Astrocyte of the hippocampus (primary cell): Measurements from ENCODE around the gene ACVR1B.

Experiments used
- DNase-seq: peaks from one replicate; pipeline ENCODE4 v3.0.0; 2011; ENCODE audit warnings: low read depth, low spot score

ACVR1B gene

DNA sequence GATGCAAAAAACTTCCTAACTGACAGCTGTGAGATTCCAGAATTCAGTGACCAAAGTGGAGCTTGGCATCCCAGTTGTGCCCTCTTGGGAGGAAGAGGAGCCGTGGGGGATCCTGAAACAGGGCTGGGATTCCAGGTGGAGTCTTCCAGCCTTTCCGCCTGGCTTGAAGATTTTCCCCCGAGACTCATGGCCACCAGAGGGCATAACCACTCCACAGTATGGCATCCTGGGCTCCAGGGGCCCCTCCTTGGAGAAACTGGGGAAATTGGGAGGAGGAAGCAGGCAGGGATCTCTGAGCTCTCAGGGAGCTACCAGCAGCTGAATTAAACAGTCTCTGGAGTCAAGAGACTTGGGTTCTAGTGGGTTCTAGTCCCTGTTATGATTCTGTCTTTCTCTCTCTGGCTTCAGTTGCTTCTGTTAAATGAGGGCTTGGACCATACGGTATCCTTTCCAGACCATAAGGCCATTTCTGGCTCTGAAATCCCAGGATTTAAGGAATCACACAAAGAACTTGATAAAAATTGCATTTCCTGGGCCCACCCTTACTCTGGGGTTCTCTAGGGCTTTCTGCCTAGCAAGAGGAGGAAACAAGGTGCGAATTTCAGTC is 52.6 kb downstream of the ACVR1B start:
- DNase-seq: peak; percentile 70

DNA sequence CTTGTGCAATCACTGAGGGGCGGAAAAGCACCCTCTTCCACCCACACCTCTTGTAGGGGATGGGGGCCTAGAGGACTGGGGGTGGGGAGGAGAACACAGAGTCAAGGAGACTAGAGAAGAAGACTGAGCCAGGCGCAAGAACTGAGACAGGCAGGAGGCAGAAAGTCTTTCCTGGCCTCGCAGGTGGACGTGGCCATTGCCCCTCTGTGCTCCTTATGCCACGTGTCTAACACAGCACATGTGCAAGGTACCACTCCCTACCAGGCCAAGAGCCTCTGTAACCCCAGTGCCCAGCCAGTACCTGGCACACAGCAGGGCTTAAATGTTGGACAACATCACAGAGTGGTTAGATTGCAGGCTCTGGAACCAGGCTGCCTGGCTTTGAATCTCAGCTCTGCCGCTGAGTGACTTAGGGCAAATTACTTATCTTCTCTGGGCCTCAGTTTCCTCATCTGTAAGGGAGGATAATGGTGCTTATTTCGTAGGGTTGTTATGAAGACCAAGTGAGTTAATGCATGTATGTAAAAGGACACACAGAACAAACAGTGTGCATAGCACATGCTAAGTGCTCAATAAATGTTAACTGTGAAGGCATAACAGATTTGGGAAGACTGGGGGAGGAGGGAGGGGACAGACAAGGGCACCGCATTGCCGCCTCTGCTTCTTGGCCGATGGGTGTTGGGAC is 53.9 kb downstream of the ACVR1B start:
- no peak for DNase-seq

DNA sequence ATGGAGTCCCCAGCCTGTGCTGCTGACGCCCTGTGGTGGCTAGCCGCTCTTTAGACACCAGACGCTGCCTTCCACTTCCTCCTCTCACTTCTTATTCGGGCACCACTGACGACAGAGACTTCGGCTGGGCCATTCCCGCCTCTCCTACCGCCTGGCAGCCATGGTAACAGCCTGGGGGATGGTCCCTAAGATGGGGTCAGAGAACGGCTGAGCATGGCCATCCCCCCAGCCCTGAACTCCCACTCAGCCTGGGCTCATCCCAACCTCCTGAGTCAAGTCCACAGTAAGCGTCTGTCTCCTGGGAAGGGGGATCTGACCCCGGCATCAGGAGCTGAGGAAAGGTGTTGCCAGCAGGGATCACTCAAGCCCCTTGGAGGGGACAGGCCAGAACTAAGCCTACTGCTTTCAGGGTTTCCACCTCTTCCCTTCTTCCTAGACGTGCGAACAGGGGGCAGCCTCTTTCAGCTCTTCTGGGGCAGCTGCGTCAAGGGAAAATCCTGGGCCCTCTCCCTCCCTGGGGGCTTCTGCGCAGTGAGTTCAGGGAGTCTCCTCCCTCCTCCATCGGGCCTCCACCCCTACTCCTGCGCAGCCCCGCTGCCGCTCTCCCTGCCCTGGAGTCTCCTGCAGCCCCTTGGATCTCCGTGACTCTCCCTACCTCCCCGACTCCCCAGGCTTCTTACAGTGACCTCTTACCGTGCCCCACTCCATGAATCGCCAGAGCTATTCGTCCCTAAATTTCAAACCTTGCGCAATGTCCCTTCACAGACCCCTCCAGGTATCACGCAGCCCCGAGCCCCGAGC is 54.6 kb downstream of the ACVR1B start:
- no peak for DNase-seq

DNA sequence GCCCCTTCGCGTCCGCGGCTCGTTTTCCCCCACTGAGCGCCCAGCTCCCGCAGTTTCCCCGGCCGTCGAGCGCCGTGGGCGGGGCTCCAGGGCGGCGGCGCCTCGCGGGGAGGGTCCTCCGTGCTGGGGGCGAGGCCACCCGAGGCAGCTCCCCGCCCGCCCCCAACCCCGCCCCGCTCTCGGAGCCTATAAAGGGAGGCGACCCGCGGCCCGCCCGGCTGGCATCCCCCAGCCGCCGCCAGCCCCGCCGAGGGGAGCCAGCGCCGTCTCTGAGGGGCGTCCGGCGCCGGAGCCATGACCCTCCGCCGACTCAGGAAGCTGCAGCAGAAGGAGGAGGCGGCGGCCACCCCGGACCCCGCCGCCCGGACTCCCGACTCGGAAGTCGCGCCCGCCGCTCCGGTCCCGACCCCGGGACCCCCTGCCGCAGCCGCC is 55.2 kb downstream of the ACVR1B start, which contains the start of gene TAMALIN:
Gene TAMALIN, plus strand, starts transcription at position 221 of the 432 bp plus-strand sequence. Its CDS starts 74 bp downstream, at position 295.
- peak; percentile 81 for DNase-seq

DNA sequence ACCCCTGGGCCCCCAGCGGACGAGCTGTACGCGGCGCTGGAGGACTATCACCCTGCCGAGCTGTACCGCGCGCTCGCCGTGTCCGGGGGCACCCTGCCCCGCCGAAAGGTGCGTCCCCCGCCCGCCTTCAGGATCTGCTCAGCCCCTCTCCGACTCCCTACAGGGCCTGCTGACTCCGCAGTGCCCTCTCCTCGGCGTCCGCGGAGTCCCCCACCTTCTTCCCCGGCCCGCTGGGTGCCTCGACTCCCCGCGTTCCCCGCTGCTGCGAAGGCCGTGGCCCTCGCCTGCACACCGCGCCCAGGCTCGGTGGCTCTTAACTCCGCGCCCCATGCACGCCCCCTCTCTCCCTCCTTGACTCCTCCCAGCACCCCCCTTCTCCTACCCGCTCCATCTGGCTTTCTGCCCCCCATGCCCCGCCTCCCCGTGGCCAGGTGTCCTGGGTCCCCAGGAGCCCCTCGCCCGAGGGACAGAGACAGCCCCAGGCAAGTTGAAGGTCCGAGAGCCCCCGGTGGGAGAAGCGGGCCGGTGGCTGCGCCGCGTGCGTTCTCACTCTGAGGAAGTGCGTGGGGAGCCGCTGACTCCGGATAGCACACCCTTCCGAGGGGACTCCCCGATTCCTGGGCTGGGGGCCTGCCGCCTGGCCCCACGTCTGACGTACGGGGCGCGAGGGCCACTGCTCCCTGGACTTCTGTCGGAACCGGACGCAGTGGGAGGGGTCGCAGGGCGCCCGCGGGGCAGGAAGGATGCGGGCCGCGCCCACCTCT is 55.8 kb downstream of the ACVR1B start:
- DNase-seq: peak; percentile 39

DNA sequence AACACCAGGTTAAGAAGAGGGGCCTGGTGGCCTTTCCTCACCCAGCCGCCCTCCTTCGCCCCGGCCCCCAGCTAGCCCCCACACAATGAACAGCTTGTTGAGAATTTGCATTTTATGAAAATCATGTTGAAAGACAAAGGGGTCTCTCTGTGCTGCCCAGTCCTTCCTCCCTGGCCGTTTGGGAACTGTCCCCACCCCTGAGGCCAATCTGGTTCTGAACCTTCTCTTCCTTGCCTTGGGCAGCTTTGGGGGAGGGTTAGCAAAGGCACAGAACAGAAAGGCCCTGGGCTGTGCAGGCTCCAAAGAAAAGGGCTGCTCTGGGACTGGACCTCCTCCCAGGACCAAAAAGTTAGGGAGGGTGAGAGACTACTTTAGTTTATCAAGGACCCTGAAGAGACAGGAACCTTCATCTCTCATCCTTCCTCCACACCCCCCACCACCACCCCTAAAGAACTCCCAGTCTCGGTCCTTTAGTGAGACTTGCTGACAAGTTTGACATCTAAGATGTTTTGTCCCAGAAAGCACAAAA is 56.5 kb downstream of the ACVR1B start:
- no peak for DNase-seq

DNA sequence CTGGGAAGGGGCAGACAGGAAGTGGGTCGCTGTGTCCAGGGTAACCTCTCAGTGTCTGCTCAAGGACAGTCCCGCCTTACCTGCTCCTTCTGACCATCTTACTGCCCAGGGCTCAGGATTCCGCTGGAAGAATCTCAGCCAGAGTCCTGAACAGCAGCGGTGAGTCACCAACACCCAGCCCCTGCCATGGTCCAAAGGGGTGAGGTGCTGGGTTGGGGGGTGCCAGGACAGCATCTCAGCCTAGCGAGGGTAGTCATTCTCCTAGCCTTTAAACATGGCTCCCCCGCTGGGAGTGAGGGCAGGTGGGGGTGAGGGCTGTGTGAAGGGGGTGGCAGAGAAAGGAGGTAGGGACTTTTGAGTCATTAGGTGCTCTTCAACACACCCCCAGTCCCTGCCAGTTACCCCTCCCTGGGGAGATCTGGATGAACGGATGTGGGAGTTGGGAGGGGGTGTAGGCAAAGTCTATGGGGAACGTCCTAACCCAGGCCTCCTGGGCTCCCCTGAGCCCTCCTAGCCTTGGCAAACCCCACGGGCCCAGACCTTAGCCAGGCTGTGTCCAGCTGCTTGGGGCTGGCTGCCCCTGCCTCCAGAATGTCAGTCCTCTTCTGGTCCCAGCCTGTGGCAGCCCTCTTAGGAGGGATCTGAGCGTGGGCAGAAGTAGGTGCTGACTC is 57.7 kb downstream of the ACVR1B start:
- no peak for DNase-seq

DNA sequence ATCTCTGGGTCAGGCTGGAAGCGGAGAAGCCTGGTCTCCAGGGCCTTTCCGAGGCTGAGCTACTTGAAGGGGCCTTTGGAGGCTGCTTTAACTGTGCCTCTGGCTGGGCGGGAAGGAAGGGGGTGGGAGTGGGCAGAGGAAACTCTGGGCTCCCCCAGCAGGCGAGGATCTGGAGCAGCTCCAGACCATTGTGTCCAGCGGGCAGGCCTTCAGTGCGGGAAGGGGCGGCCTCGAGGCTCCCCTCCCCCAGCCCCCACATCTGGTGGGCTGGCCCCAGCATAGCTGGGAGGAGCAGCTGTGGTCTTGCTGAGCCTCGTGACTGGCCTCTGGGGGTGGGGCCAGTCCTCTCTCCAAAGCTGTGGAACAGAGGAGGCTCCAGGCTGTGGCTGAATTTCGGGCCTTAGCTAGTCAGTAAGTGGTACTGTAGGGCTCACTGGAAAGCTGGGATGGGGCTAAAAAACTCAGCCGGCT is 58.7 kb downstream of the ACVR1B start:
- DNase-seq: peak; percentile 83

DNA sequence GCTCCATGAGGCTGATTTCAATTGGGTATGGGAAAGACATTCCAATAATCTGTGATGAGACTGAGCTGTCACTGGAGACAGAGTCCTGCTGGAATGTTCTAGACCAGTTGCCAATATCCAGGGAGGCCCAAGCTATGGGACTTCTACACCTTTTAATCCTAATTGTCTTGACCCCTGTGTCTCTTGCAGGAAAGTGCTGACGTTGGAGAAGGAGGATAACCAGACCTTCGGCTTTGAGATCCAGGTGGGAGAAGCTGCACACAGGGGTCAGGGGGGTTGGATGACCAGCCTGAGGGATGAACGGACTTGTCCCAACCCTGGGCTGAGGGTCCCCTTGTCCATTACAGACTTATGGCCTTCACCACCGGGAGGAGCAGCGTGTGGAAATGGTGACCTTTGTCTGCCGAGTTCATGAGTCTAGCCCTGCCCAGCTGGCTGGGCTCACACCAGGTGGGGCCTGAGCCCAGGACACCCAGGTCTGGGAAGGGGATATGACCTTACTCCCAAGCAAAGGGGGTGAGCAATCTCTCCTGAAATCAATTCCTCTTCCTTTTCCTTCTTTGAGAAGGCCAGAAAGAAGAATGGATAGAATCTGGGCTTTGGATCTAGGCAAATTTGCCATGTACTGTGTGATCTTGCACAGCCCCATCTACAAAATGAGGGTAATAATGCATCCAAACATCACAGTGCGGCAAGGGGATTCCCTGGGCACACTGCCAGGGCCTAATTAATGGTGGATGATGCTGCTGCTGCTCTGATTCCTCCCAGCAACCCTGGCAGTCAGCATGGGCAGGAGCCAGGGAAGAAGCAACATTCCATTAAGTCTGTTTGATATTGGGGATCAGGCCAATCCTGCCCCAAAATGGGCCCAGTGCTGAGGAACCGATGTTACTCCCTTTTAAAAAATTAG is 59.4 kb downstream of the ACVR1B start:
- DNase-seq: no peak

DNA sequence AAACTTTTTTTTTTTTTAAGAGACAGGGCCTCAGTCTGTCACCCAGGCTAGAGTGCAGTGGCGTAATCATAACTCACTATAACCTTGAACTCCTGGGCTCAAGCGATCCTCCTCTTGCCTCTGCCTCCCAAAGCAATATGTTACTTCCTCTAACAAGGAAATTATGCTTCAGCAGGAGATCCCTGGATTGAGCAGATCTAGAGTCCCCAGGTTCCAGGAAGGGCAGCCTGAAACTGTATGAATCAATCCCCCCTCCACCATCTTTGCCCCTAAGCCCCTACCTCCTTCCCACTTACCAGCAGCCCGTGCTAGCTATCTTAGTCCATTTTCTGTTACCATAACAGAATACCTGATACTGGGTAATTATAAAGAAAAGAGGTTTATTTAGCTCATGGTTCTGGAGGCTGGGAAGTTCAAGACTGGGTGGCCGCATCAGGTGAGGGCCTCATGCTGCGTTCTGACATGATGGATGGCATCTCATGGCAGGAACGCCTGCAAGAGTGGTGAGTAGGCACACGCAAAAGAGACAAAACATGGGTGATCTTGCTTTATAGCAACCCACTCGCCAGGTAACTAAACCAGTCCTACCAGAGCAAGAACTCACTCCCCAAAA is 60.2 kb downstream of the ACVR1B start:
- no peak for DNase-seq

DNA sequence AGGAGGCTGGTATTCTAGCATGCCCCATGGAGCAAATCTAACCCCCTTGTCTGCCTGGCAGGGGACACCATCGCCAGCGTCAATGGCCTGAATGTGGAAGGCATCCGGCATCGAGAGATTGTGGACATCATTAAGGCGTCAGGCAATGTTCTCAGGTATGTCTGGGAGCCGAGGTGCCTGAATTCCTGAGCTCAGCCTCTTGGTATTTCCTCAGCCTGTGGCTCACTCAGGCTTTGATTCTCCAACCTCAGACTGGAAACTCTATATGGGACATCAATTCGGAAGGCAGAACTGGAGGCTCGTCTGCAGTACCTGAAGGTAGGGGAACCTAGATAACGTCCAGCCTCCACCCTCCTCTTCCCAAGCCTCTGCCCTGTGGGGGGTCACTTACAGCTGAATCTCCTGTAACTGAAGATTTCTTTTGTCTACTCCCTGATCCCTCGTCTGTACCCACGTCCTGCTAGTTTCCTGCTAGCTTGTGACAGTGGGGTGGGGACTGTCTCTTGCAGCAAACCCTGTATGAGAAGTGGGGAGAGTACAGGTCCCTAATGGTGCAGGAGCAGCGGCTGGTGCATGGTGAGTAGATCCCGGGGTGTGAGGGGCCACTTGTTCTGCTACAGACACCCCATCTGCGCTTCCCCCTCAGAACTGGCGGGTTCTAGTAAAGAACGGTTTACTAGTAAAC is 62.3 kb downstream of the ACVR1B start:
- DNase-seq: no peak

DNA sequence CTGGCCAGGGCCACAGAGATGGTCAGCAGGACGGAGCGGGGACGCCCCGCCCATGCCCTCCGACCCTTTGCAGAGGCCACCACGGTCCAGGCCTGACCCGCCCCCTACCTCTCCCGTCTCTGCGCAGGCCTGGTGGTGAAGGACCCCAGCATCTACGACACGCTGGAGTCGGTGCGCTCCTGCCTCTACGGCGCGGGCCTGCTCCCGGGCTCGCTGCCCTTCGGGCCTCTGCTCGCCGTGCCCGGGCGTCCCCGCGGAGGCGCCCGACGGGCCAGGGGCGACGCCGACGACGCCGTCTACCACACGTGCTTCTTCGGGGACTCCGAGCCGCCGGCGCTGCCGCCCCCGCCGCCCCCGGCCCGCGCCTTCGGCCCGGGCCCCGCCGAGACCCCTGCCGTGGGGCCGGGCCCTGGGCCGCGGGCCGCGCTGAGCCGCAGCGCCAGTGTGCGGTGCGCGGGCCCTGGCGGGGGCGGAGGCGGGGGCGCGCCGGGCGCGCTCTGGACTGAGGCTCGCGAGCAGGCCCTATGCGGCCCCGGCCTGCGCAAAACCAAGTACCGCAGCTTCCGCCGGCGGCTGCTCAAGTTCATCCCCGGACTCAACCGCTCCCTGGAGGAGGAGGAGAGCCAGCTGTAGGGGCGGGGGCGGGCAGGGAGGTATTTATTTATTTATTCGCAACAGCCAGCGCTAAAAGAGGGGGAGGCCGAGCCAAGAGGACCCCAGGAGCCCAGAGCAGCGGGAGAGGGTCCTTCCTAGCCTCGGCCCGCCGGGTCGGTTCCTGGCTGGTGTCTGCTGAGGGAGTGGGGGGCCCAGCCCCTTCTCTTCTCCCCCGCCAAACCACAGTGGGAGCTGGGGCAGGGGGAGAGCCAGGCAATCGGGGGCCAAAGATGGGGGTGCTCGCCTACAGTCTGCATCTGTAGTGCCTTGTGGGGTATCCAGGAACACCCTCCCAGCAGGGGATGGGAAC is 63.4 kb downstream of the ACVR1B start:
- DNase-seq: peak; percentile 58

DNA sequence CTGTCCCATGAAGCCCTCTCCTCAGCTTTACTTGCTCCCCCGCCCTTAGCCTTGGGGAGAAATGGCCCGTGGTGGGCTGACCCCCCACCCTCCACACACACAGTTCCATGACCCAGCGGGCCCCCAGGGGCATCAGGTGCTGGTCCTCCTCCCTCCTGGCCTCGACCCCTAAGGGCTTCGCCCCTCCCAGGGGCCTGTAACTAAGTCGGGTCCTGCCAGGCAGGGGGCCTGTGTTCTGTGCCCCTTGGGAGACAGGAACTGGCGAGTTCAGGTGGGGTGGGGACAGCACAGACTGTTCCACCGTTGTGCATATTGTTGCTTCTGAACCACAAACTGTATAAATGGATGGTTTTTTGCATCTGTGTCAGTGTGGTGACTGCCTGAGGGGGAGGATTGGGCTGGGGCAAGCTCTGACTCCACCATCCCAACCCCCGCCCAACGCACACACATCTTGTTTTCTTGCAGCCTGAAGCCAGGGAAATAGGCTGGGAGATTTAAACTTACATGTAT is 64.1 kb downstream of the ACVR1B start:
- DNase-seq: no peak

DNA sequence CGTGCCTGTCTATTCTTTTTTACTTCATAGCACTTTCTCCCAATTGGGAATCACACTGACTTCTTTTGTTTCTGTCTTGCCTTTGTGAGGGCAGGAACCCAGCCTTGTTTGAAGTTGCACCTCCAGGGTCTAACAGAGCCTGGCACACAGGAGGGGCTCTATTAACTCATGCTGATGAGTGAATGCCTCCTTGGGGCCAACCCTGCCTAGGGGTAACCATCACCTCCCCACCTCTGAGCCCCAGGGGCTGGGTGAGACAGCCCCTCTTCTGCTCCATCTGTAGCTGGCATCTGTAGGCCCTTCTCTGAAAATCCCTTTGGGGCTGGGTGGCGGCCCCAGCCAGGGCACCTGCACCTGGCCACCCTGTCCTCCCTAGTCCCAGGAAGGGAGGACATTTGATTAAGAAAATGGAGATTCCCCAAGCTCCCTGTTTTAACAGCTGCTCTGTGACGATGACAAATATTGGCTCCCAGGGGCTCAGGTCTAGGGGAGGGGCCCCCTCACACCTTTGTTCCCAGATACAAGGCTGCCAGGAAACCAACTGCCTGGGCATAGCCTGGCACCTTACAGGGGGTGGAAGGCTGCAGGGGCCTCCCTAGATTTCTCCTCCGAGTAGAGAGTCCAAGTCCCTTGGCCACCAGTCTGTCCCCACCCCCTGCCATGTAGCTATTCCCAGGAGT is 67.1 kb downstream of the ACVR1B start:
- DNase-seq: no peak

DNA sequence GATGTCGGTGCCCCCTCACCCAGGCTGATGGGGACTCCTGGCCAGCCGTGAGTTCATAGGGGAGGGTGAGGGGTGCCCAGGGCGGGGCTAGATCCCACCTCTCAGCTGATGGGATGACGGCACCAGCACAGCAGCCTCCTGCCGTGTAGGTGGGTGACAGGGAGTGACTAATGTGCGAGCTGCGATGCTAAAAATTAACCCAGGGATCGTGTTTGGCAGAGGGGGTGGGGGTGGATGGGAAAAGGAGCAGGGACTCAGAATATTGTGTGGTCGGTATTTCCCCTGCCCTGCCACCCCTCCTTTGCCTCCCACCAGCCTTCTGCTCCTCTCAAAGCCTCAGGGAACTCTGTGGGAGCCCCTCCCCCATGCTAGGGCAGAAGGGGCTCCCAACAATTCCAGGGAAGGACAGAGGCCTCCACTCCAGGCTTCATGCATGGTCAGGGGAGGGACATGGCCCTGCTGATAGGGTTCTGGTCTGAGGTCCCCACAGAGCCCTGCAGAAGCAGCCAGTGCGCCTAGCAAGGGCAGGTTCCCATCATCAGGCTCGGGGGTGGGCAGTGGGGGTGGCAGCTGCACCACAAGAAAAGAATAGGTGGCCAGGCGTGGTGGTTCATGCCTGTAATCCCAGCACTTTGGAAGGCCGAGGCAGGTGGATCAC is 67.7 kb downstream of the ACVR1B start:
- no peak for DNase-seq
